ENCODE results near the gene RNF212. TPM values are rescaled to one million over a fixed set of nuclear protein-coding genes. Genes with fewer than 3 reads are reported as not detected.

RNF212 gene, protein sequence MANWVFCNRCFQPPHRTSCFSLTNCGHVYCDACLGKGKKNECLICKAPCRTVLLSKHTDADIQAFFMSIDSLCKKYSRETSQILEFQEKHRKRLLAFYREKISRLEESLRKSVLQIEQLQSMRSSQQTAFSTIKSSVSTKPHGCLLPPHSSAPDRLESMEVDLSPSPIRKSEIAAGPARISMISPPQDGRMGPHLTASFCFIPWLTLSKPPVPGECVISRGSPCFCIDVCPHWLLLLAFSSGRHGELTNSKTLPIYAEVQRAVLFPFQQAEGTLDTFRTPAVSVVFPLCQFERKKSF
- 1 to 10 TPM in 1 of 4 donors, not detected in 3; 1.3 TPM for total RNA-seq

DNA sequence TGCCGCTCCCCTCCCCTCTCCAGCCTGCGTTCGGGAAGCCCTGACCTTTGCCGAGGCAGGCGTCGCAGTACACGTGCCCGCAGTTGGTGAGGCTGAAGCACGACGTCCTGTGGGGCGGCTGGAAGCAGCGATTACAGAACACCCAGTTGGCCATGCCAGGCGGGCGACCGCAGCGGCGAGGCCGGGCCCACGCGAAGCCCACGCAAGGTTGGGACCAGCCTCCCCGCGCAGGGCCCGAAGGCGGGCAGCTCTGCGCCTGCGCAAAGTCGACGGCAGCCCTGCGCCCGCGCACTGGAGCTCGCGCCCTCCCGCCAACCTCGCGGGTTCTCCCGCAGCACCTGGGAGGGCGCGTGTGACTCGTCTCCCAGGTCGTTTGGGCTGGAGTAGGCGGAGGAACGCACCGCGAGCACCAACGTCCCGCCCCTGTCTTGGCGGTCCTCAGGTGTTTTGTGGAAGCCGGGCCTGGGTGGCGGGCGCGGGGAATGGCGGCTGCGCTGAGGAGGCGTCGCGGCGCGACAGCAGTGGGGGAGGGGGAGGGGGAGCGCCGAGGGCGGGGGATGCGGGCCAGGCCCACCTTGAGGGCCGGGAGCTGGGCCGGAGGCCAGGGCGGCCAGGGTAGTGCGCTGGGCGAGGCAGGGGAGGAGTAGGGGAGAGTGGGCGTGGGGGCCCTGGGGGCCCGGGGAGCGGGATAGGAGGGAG lies at the start of gene RNF212:
Gene RNF212, minus strand, starts transcription at position 254 of the 699 bp plus-strand sequence. Its CDS starts 100 bp downstream, at position 154.
- H3K36me3 ChIP-seq: no peaks in the 10 kb centered on the region
- in situ Hi-C loops (cut with MboI; ENCODE audit: low sequenced_read_pairs in 4 of 4): no loop called here
- H3K27me3 ChIP-seq: peaks cover 34 to 35% (median 35%) of the 10 kb centered on the region in 3 donors
- no peak for ATAC-seq
- peak within 1 kb of the TSS; percentile 13 to 34 (median 30) for H3K4me3 ChIP-seq
- intact Hi-C loops (cut with DNase I; ENCODE audit: low total_unique reads): no loop called here
- DNase-seq: no peak
- no peak for TF ChIP-seq POLR2A (IDR thresholded peaks at IDR 0.05)
- TF ChIP-seq, protein P1, sequence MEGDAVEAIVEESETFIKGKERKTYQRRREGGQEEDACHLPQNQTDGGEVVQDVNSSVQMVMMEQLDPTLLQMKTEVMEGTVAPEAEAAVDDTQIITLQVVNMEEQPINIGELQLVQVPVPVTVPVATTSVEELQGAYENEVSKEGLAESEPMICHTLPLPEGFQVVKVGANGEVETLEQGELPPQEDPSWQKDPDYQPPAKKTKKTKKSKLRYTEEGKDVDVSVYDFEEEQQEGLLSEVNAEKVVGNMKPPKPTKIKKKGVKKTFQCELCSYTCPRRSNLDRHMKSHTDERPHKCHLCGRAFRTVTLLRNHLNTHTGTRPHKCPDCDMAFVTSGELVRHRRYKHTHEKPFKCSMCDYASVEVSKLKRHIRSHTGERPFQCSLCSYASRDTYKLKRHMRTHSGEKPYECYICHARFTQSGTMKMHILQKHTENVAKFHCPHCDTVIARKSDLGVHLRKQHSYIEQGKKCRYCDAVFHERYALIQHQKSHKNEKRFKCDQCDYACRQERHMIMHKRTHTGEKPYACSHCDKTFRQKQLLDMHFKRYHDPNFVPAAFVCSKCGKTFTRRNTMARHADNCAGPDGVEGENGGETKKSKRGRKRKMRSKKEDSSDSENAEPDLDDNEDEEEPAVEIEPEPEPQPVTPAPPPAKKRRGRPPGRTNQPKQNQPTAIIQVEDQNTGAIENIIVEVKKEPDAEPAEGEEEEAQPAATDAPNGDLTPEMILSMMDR (IDR thresholded peaks at IDR 0.05 in 4 of 5, conservative IDR thresholded peaks at IDR 0.05 in 1 of 5): no peak
- H3K9me3 ChIP-seq: no peaks in the 10 kb centered on the region
- no peaks in the 10 kb centered on the region for H3K4me1 ChIP-seq
- no peak within 1 kb of the TSS for H3K27ac ChIP-seq

DNA sequence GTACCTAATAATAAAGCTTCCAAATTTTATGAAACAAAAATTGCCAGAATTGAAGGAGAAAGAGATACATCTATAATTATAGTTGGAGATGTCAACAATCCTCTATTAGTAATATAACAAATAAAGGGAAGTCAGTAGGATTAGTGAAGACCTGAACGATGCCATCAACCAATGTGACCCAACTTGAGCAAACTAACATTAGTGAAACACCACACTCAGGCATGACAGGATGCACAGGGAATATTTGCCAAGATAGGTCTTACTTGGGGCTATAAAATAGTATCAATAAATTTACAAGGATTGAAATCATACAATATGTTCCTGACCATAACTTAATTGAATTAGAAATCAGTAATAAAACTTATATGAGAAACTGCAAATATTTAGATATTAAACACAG lies 47.0 kb upstream of the RNF212 start:
- no peak overlapping the region for H3K27ac ChIP-seq
- H3K4me1 ChIP-seq: peaks cover 0 to 2% of the 10 kb centered on the region in 2 donors
- no peak for DNase-seq
- in situ Hi-C loops (cut with MboI; ENCODE audit: low sequenced_read_pairs in 4 of 4) (loop anchor here in 1 of 4 donors (10.0 kb wide), 1 partner anchor 104 kb away; no protein-coding TSS in a partner anchor), intact Hi-C loops (cut with DNase I; ENCODE audit: low total_unique reads) (no loop called here)
- H3K36me3 ChIP-seq: no peaks in the 10 kb centered on the region
- no peaks in the 10 kb centered on the region for H3K27me3 ChIP-seq
- H3K9me3 ChIP-seq: no peaks in the 10 kb centered on the region
- H3K4me3 ChIP-seq: no peak overlapping the region
- no peak for ATAC-seq
- TF ChIP-seq, protein P1 (IDR thresholded peaks at IDR 0.05 in 4 of 5, conservative IDR thresholded peaks at IDR 0.05 in 1 of 5): no peak
- no peak for TF ChIP-seq POLR2A (IDR thresholded peaks at IDR 0.05)

DNA sequence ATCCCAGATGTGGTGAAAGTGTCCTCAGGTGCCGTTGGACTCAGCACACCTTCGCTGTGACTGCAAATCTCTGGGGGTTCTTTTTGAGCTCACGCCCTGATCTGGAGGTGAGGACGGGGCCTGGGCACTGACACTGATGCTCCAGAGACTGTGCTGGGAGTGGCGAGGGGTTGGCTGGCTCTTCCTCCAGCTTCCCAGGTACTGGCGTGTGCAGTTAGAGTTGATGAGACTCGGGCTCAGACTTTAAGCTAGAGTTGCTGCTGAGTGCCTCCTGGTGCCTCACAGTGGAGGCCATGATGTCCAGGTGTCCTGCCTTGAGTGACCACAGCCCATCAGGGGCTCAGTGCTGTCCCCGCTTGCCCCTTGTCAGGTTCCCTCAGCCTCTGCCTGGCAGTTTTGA lies 42.7 kb upstream of the RNF212 start:
- H3K4me1 ChIP-seq: peaks cover 6 to 9% of the 10 kb centered on the region in 2 donors
- H3K4me3 ChIP-seq: no peak overlapping the region
- in situ Hi-C loops (cut with MboI; ENCODE audit: low sequenced_read_pairs in 4 of 4): loop anchor here in 1 of 4 donors (10.0 kb wide), 1 partner anchor 109 kb away; no protein-coding TSS in a partner anchor
- H3K36me3 ChIP-seq: no peaks in the 10 kb centered on the region
- ATAC-seq (no peak), DNase-seq (no peak)
- intact Hi-C loops (cut with DNase I; ENCODE audit: low total_unique reads): no loop called here
- H3K27me3 ChIP-seq: peaks cover 0 to 3% (median 0%) of the 10 kb centered on the region in 3 donors
- no peak for TF ChIP-seq POLR2A (IDR thresholded peaks at IDR 0.05)
- TF ChIP-seq, protein P1 (IDR thresholded peaks at IDR 0.05 in 4 of 5, conservative IDR thresholded peaks at IDR 0.05 in 1 of 5): no peak
- no peak overlapping the region for H3K27ac ChIP-seq
- H3K9me3 ChIP-seq: no peaks in the 10 kb centered on the region

DNA sequence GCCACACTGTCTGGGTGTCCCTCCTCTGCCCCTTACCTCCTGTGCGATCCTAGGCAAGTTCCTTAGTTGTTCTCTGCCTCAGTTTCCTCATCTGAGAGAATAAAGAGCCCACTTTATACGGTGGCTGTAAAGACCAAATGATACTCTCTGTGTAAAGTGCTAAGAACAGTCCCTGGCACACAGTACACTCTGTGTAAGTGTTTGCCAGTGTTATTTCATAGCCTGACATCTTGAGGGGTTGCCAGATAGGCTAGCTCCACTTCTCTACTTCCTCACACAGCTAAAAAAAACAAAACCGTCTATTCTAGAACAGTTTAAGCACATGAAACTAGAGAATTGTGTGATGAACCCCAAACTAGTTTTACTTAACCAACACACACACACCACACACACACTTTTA lies 42.0 kb upstream of the RNF212 start:
- H3K9me3 ChIP-seq: no peaks in the 10 kb centered on the region
- no peak for TF ChIP-seq POLR2A (IDR thresholded peaks at IDR 0.05)
- TF ChIP-seq, protein P1 (IDR thresholded peaks at IDR 0.05 in 4 of 5, conservative IDR thresholded peaks at IDR 0.05 in 1 of 5): no peak
- no peak overlapping the region for H3K27ac ChIP-seq
- intact Hi-C loops (cut with DNase I; ENCODE audit: low total_unique reads): no loop called here
- no peak overlapping the region for H3K4me3 ChIP-seq
- in situ Hi-C loops (cut with MboI; ENCODE audit: low sequenced_read_pairs in 4 of 4): loop anchor here in 1 of 4 donors (10.0 kb wide), 1 partner anchor 109 kb away; no protein-coding TSS in a partner anchor
- peaks cover 0 to 3% (median 0%) of the 10 kb centered on the region in 3 donors for H3K27me3 ChIP-seq
- no peak for DNase-seq
- H3K36me3 ChIP-seq: no peaks in the 10 kb centered on the region
- ATAC-seq: peak; percentile 39 to 49
- peaks cover 6 to 9% of the 10 kb centered on the region in 2 donors for H3K4me1 ChIP-seq
